Pancreas (tissue), 10 donors: Measurements from ENCODE around the gene ELP5. TPM values are rescaled to one million over a fixed set of nuclear protein-coding genes. Genes with fewer than 3 reads are reported as not detected.

Experiments used
- ATAC-seq, 4 donors: fragments of 200-7000 bp; cut with Tn5 transposase; one replicate each; pipeline versions ENCODE4 v1.8.0 to v1.9.1; 2020; ENCODE audit warnings: mild to moderate bottlenecking in 4 of 4, moderate library complexity in 4 of 4
- DNase-seq, 6 donors: peaks; one replicate each; pipeline ENCODE4 v3.0.0-alpha.2; 2020
- FAIRE-seq: peaks from 2 replicates; lab custom pipeline; 2012; peaks lifted over from hg19 to GRCh38; lab: Jason Lieb, UNC
- H3K27ac ChIP-seq, 4 donors: fragments of 200-600 bp; sonication (generic); 1 replicate in 3 of 4; 2 replicates in 1 of 4; pipeline versions ENCODE4 v1.5.0 to v1.8.0; 2020
- H3K27me3 ChIP-seq, 4 donors: fragments of 200-600 bp; one replicate each; pipeline ENCODE4 v1.8.0; 2021
- H3K36me3 ChIP-seq, 3 donors: fragments of 200-600 bp; sonication (generic) in 1 of 3; one replicate each; pipeline versions ENCODE4 v1.5.0 to v1.8.0; 2020 to 2021
- H3K4me1 ChIP-seq, 3 donors: fragments of 200-600 bp; one replicate each; pipeline ENCODE4 v1.8.0; 2021
- H3K4me3 ChIP-seq, 4 donors: fragments of 200-600 bp; sonication (generic) in 2 of 4; one replicate each; pipeline versions ENCODE4 v1.5.0 to v1.8.0; 2020 to 2021
- H3K9me3 ChIP-seq, 4 donors: fragments of 200-600 bp; one replicate each; pipeline ENCODE4 v1.8.0; 2021
- CTCF ChIP-seq, 4 donors: fragments of 200-600 bp; sonication (generic) in 3 of 4; IDR thresholded peaks; one replicate each; pipeline versions ENCODE4 v1.5.0 to v1.8.0; 2021; ENCODE audit warnings: antibody characterized with exemption in 4 of 4
- WGBS, 2 donors: extraction: QIAGEN DNeasy Blood & Tissue Kit; methylation state at CpG; one replicate each; pipeline ENCODE4 v1.1.7; 2013; 5-methylcytosine and 5-hydroxymethylcytosine counted together
- intact Hi-C, 3 donors: fragments of 100-400 bp; cut with DNase I; formaldehyde crosslinking; loops; one replicate each; pipeline versions ENCODE4 v1.11.1 to v1.14.2; 2022
- polyA plus RNA-seq, 2 donors: library from polyadenylated mRNA; stranded (reverse); fragments of 200-250 nt; gene quantifications; one replicate each; pipeline ENCODE4 v1.2.3, GENCODE V29; 2013
- total RNA-seq, 6 donors: library from RNA; stranded (reverse); fragmentation: NEBNext Ultra II Directional in 4 of 6; extraction: Animal tissue kit (Norgen Biotek cat#: 25700) in 4 of 6; gene quantifications; one replicate each; pipeline versions ENCODE4 v1.2.1 to v1.2.4, GENCODE V29; 2021 to 2023
- donor health status: healthy with polysubstance abuse.
- donor health status: DM: no; HTN: no; CAD: no; lungs with moderate emphysema.
- donor health status: DM: no; HTN: no; CAD: no.
- donor health status: control.
- donor health status: control.
- donor health status: Bipolar disorder and iron deficiency.
- donor health status: DM: yes; HTN: yes; CAD: no.
- donor health status: DM: no; HTN: no; CAD: no.
- donor health status: DM: no; HTN: no; CAD: no.
- donor health status: DM: yes; HTN: yes; CAD: no.

Gene ELP5
- total and polyA plus RNA-seq, 8 donors: 11.7 to 41.1 (median 19.5) TPM

GRCh38 chr17:7237761-7238419 is 14.1 kb upstream of the ELP5 start:
- no peaks in the 10 kb centered on the region for H3K9me3 ChIP-seq
- H3K4me1 ChIP-seq: peaks cover 17 to 37% (median 17%) of the 10 kb centered on the region in 3 donors
- 0 to 1% methylated on average over 47 to 70 of the region's 73 CpGs for WGBS, 2 donors
- no peak for TF ChIP-seq CTCF (IDR thresholded peaks at IDR 0.05)
- peak overlapping the region; percentile 57 to 88 (median 76) for H3K27ac ChIP-seq
- no peaks in the 10 kb centered on the region for H3K27me3 ChIP-seq
- DNase-seq (peak; percentile 76 to 93 (median 88)), FAIRE-seq (no peak), ATAC-seq (peak; percentile 2 to 10 (median 6))
- H3K36me3 ChIP-seq: peaks cover 0 to 3% (median 0%) of the 10 kb centered on the region in 3 donors
- H3K4me3 ChIP-seq: peak overlapping the region; percentile 77 to 86 (median 80)
- intact Hi-C loops: no loop called here

DNA sequence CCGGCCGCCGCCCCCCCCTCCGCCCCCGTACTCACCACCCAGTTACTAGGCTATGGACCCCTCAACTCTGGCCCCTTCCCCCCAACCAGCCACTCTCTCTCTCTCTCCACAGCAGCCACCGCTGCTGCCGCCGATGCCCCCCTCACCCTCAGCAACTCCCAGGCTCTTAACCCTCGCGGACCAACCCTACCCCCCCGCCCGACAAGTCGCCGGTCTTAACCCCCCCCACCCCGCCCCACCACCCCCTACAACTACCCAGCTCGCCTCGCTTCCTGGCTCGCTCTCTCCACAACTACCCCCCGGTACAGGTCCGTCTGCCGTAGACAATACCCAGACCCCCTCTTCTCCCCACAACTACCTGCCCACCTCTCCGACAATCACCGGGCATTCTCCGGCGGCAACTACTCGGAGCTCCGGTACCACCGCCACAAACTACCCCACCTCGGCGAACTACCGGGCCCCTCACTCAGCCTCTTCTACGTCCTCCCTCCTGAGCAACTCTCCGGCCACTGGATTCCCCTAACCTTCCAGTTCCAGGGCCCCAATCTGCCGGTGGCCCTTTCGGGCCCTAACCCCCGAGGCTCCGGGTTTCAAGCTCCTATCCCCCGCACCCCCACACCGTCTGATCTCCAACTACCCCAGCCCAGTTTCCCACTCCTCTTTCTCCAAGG is 13.5 kb upstream of the ELP5 start:
- ATAC-seq (no peak), DNase-seq (peak in 5 of 6 donors; percentile 47 to 80 (median 62)), FAIRE-seq (no peak)
- no peak for TF ChIP-seq CTCF (IDR thresholded peaks at IDR 0.05)
- 0 to 2% methylated on average over 30 to 39 of the region's 39 CpGs for WGBS, 2 donors
- H3K4me1 ChIP-seq: peaks cover 17 to 31% (median 17%) of the 10 kb centered on the region in 3 donors
- peaks cover 0 to 3% (median 0%) of the 10 kb centered on the region in 3 donors for H3K36me3 ChIP-seq
- H3K27me3 ChIP-seq: no peaks in the 10 kb centered on the region
- H3K4me3 ChIP-seq: peak overlapping the region; percentile 77 to 86 (median 80)
- intact Hi-C loops: no loop called here
- no peaks in the 10 kb centered on the region for H3K9me3 ChIP-seq
- peak overlapping the region; percentile 75 to 88 (median 82) for H3K27ac ChIP-seq

DNA sequence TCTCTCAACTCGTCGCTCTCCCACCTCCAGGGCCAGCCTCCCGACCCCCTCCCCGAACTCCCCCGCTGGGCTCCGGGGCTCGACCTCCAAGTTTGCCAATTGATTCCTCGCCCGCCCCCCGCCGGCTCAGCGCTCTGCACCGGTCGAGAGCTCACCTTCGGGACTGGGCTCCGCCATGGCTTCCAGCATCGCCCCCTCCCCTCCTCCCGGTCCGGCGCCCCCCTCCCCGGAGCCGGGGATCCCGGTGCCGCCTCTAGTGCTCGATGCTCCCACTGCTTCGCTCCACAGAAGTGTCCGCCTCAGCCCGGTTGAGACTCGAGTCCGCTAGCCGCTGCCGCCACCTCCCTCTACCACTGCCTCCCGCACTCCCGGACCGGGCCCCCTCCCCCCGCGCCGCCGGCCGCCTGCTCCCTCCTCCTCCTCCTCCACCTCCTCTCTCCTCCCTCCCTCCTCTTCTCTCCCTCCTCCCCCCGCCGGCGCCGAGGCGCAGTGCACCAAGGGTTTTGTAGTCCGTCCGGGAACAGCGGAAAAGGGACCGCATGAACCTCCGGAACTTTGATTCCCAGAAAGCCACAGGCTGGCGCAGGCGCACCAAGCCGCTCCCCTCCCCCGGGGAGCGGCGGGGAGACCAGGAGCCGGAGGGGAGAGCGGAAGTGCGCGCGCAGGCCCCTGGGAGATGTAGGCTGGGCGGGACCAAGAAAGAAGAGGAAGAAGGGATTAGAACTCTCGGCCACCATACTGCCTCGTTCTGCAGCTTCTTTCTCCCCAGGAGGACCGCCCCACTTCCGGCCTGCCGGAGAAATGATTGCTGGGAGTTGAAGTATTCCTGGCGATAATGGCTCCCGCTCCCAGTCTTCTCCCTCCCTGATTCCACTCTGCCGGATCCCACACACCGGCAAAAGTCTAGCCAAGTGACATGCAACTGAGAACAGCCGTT is 12.7 kb upstream of the ELP5 start, which contains the start of gene PHF23:
PHF23 (minus strand) TSS at position 367 of the 937 bp plus-strand sequence; CDS start at position 189, 178 bp downstream.
- Histone ChIP-seq H3K9me3 (no peaks in the 10 kb centered on the region), H3K36me3 (peaks cover 0 to 3% (median 0%) of the 10 kb centered on the region in 3 donors), H3K4me1 (peaks cover 17 to 34% (median 17%) of the 10 kb centered on the region in 3 donors), H3K27ac (peak within 1 kb of the TSS; percentile 75 to 99 (median 82)), H3K4me3 (peak within 1 kb of the TSS; percentile 77 to 86 (median 80)), H3K27me3 (no peaks in the 10 kb centered on the region)
- intact Hi-C loops: no loop called here
- TF ChIP-seq CTCF (IDR thresholded peaks at IDR 0.05): no peak
- ATAC-seq (peak; percentile 62 to 76 (median 72)), DNase-seq (peak; percentile 98 to 100 (median 100)), FAIRE-seq (peak; percentile 94)
- WGBS, 2 donors: 1% methylated on average over 63 to 72 of the region's 72 CpGs

DNA sequence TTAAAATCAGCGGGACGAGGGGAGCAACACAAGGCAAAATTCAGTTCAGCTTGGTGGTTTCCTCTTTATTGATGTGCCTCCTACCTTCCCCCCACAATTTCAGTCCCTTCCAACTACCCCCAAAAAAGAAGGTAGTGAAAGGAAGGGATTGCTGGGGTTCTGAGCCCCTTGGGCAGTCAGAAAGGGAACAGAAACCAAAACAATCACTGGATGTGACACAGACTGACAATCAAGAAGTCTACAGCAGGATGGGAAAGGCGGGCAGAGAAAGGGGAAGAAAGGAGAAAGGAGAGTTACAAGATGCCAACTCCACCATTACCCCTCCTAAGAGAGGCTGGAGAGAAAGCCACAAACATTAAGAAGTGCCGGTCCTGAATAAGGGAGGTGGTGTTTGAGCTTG is 11.6 kb upstream of the ELP5 start:
- 46 to 47% methylated on average over 4 of the region's 4 CpGs for WGBS, 2 donors
- intact Hi-C loops: no loop called here
- no peaks in the 10 kb centered on the region for H3K9me3 ChIP-seq
- peaks cover 14 to 27% (median 15%) of the 10 kb centered on the region in 3 donors for H3K4me1 ChIP-seq
- no peaks in the 10 kb centered on the region for H3K27me3 ChIP-seq
- no peak for TF ChIP-seq CTCF (IDR thresholded peaks at IDR 0.05)
- ATAC-seq: no peak
- FAIRE-seq: no peak
- no peak for DNase-seq
- H3K4me3 ChIP-seq: peak overlapping the region in 2 of 4 donors; percentile 64 to 72
- peaks cover 0 to 3% (median 0%) of the 10 kb centered on the region in 3 donors for H3K36me3 ChIP-seq
- H3K27ac ChIP-seq: peak overlapping the region in 2 of 4 donors; percentile 97 to 99
